GM13977 (cell line): ENCODE results near the gene ZNF488.
A peak's percentile ranks its signal among the peaks of the same experiment; 100 is the strongest.

Experiments
- DNase-seq: peaks from one replicate; pipeline ENCODE4 v3.0.0; 2012; ENCODE audit warnings: low spot score
- in situ Hi-C: fragments of 300-500 bp; cut with MboI; formaldehyde crosslinking; loops from one replicate; pipeline ENCODE4 v1.12.0; 2022; ENCODE audit warnings: low sequenced_read_pairs, low pct_unique_long_range_greater_than_20kb, mixed read lengths, inconsistent platforms; ENCODE audit not compliant: unreplicated experiment
- TF ChIP-seq, protein P1 (sequence below): IDR thresholded peaks from 2 replicates; pipeline ENCODE4 v1.5.1; 2012; ENCODE audit warnings: mild to moderate bottlenecking, control low read depth; ENCODE audit not compliant: insufficient read depth; ENCODE audit errors: extremely low read depth, missing control alignments

ZNF488 gene

DNA sequence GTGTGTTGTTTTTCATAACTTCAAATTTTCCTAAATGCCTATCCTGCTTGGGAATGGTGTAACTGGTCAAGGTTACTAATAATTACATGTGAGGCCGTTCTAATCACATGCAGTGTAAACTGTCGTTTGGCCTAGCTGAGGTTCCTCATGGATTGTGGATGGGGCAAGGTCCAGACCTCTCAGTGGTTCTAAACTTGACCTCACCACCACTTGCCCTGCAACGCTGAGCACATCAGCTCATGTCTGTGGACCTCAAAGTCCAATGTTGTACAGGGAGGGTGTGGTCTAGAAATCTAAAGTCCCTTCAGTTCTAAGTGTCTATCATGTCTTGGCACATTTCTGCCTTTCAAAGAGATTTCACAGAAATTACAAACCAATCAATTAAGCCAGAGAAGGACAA, 20.3 kb downstream of the ZNF488 start:
- DNase-seq = no peak
- in situ Hi-C loops = no loop called here
- TF ChIP-seq, protein P1, sequence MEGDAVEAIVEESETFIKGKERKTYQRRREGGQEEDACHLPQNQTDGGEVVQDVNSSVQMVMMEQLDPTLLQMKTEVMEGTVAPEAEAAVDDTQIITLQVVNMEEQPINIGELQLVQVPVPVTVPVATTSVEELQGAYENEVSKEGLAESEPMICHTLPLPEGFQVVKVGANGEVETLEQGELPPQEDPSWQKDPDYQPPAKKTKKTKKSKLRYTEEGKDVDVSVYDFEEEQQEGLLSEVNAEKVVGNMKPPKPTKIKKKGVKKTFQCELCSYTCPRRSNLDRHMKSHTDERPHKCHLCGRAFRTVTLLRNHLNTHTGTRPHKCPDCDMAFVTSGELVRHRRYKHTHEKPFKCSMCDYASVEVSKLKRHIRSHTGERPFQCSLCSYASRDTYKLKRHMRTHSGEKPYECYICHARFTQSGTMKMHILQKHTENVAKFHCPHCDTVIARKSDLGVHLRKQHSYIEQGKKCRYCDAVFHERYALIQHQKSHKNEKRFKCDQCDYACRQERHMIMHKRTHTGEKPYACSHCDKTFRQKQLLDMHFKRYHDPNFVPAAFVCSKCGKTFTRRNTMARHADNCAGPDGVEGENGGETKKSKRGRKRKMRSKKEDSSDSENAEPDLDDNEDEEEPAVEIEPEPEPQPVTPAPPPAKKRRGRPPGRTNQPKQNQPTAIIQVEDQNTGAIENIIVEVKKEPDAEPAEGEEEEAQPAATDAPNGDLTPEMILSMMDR = no peak

DNA sequence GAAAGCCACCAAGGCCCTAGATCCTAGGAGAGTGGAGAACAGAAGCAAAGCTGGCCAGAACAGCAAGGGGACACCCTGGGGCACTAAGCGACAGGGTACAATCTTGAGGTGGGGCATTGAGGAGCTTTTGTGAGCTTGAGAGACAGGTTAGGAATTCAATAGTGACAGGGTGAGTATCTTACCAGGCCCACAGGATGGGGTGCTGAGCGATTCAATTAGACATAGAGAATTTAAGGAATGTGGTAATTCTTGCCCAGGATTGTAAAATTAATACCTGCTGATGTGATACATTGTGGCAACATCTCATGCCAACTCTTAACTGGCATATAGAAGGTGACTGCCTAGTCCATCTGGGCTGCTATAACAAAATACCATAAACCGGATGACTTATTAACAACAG, 21.9 kb downstream of the ZNF488 start:
- DNase-seq = no peak
- in situ Hi-C loops = no loop called here
- TF ChIP-seq, protein P1 = no peak

DNA sequence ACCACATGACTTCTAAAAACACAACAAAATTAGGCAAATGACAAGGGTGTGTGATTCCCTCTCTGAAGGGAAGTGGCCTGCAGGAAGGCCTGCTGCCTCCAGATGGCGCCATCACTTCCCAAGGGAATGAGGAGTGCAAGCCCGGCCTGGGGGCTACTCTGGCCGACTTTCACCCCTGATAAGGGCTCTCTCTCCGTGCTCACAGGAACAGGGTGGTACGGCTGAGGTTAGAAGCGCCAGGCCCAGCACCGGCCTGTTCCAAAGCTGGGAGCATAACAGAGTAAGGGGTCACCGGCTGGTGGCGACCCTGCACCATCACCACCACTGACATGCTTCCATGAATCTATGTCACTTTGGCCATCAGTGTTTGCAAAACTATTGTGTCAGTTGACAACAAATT, 22.8 kb downstream of the ZNF488 start:
- DNase-seq = peak; percentile 58
- TF ChIP-seq, protein P1 = peak; percentile 79
- in situ Hi-C loops = no loop called here

DNA sequence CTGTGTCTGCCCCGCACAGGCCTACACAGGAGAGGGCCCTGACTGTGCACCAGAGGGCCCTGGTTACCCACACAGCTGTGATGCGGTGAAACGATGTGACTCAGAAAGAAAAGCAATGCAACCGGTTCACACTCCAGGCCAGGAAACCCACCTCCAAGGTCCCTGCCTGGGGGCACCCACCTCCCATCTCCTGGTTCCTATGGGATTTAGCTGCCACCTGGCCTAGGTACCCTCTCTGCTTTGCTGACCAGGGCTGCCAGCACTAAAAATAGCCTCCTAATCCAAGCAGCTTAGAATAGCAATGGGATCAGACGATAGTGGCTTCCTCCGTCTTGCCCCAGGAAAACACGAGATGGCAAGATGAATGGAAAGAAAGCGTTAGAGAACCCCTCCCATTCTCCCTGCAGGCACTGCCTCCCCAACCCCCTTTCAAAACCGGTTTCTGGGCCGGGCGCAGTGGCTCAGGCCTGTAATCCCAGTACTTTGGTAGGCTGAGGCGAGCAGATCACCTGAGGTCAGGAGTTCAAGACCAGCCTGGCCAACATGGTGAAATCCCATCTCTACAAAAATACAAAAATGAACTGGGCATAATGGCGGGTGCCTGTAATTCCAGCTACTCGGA, 23.6 kb downstream of the ZNF488 start:
- no peak for DNase-seq
- in situ Hi-C loops = no loop called here

DNA sequence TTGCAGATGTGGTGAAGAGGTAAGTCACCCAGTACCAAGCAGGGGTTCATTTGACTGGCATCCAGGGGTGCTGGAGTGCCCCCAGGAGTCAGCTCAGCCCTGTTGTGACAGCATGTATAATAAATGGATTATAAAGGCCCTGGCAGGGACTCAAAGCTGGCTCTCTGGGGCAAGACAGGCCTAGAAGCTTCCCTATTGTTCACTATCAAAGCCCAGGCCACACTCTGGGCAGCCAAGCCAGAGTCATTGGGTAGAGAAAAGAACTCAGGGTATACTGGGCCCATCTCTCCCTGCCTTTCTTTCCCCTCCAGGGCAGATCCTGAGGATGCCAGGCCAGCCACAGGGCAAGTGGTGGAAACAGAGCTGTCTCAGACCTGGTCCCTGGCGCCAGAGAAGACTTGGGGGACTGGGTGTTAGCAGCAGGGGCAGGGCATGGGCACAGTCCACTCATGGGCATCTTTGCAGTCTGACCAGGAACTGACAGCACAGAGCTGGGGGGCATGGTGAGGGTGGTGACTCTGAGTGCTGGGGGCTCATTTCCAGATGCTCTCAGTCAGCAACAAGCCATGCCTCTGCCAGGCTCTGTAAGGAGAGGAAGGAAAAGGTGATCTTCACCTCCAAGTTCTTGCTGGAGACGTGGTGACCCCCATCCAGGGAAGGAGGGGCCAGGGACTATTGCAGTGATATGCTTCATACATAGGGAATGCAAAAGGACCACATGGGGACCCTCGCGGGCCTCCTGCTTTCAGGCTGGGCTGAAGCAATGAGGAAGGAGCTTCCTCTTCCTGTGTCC, 24.3 kb downstream of the ZNF488 start:
- DNase-seq = no peak

More for the DNA sequence above, 23.6 kb downstream of the ZNF488 start:
- TF ChIP-seq, protein P1 = no peak

DNA sequence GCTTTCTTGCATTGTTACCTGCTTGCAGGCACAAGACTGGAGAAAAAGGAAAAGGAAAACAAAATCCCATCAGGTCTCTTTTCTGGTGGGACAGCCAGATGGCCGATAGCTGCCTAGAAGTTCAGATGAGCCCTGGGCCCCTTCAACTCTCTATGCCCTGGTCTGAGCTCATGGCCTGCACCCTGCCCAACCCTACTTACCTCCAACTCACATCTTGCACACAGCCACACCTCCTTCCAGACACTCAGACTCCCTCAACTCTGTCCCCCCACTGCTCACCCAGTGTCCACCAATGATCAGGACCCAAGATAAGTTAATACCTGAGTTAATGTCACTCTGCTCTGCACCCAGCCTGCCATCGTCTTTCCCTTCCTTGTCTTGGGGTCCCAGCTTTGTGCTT, 25.0 kb downstream of the ZNF488 start:
- in situ Hi-C loops = no loop called here

More for the DNA sequence above, 24.3 kb downstream of the ZNF488 start:
- TF ChIP-seq, protein P1 = no peak
- in situ Hi-C loops = no loop called here

More for the DNA sequence above, 25.0 kb downstream of the ZNF488 start:
- DNase-seq = no peak
- TF ChIP-seq, protein P1 = no peak
